ENCODE data around the gene MYO3B.

- TF ChIP-seq CTCF (tag by site-specific recombination; IDR thresholded peaks at IDR 0.05) = no peak
- no peak for TF ChIP-seq ZNF768 (tag by site-specific recombination; IDR thresholded peaks at IDR 0.05)
- no peak for TF ChIP-seq ZBTB7A (tag by site-specific recombination; IDR thresholded peaks at IDR 0.05; ENCODE audit: low read depth)
- TF ChIP-seq ZNF280D (tag by site-specific recombination; IDR thresholded peaks at IDR 0.05) = no peak
- TF ChIP-seq PBX3 (CRISPR knock-in tag; IDR thresholded peaks at IDR 0.05) = no peak
- TF ChIP-seq TSHZ1 (tag by site-specific recombination; IDR thresholded peaks at IDR 0.05; ENCODE audit: borderline replicate concordance) = no peak
- TF ChIP-seq KLF8 (tag by site-specific recombination; IDR thresholded peaks at IDR 0.05) = no peak
- TF ChIP-seq ZNF140 (tag by site-specific recombination; IDR thresholded peaks at IDR 0.05) = no peak
Measured at GRCh38 chr2:170573671-170574070, 395.7 kb downstream of the MYO3B start.

Data from HEK293 (cell line).